ENCODE data around the gene PLA2G2A.
"Not testable (repeated sequence)": the region's sequence is repeated elsewhere in the genome, so short reads cannot be mapped to it uniquely, and the experiment has no call there.

The PLA2G2A gene, protein sequence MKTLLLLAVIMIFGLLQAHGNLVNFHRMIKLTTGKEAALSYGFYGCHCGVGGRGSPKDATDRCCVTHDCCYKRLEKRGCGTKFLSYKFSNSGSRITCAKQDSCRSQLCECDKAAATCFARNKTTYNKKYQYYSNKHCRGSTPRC

DNA sequence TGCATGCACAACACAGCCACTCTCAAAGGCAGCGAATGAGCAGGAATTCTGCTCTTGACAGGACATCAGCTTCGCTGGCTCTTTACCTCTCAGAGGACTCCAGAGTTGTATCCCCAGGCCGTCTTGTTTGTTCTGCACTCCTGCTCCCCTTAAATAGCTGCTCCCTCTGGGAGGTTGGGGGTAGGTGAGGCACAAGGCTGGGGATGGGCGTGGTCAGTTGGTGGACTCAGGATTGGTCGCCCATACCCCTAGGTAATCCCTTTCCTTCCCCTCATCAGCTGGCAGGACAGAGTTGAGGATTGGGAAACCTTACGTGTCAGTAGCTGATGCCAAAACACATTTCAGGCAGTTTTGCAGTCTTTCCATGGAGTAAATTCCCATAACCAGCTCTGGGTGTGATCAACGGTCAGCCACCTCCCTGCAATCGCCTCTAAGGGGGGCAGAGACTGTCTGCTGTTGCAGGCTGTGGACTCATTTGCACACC, at the start of gene PLA2G2A:
Gene PLA2G2A (minus strand): TSS at position 125 of the 484 bp plus-strand sequence. CDS start 845 bp downstream, outside the sequence.
- DNase-seq: no peak

DNA sequence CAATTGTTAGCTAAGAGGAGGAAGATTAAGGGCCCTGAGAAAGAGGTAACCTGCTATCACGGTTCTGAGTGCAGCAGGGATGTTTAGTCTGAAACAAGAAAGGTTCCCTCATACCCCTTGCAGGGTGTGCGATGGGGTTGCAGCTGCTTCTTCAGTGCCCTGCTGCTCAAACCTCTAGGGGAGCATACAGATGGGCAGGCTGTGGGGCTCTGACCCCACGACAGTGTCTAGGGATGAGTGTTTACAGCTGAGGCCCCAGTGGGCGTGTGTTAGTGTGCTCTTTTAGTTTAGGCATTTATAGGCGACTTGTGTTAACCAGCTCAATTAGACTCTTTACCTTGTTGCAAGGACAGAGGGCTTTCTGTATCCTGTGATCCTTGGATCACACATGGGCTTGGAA, 49.3 kb upstream of the PLA2G2A start:
- DNase-seq: no peak

- no peak for DNase-seq
Measured at GRCh38 chr1:20028125-20028524, 48.7 kb upstream of the PLA2G2A start.

DNA sequence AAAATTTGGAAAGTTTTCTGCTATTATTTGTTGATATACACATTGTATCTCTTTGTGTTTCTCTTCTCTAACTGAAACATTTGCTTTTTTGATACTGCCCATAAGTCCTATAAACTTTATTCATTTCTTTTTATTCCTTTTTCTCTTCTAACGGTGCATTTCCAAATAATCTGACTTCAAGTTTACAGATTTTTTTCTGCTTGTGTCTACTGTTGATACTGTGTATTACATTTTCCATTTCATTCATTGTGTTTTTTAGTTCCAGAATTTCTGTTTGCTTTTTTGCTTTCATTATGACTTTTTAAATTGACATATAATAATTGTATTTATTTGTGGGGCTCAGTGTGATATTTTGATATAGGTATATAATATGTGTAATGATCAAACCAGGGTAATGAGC, 38.3 kb upstream of the PLA2G2A start:
- no peak for DNase-seq

GRCh38 chr1:20014153-20014552, 34.7 kb upstream of the PLA2G2A start:
- no peak for DNase-seq

DNA sequence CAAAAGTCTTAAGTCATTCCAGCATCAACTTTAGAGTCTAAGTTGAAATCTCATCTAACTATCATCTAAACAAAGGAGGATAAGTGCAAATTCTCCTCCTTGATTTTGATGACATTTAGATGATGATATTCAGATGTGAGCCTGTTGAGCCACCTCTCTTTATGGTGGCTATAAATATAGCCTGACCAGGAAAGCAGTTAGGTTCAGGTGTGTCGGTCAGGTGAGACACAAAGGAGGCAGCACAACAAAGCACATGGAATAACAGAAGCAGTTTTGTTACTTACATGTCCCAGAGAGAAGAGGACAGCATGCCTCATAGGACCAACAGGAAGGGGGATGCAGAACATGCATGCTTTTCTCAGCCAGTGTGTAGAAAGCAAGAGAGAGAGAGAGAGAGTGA, 30.6 kb upstream of the PLA2G2A start:
- DNase-seq: no peak

DNA sequence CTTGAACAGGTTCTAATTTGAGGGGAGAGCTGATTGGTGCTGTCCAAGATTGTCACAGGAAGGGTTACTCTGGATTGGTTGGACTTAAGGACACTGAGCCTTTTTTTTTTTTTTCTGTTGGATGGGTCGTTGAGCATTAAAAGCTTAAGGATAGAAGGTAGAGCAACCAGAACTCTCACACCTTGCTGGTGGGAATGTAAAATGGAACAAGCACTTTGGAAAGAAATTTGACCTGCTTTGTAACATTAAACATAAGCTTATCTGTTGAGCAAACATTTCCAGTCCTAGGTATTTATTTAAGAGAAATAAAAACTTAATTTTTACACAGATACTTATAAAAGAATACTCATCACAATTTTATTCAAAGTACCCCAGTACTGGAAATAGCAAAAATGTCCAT, 29.8 kb upstream of the PLA2G2A start:
- no peak for DNase-seq

- peak; percentile 91 for DNase-seq
Measured at GRCh38 chr1:20008391-20008841, 29.0 kb upstream of the PLA2G2A start.

- not testable (repeated sequence) for DNase-seq
Measured at GRCh38 chr1:19998823-19999222, 19.4 kb upstream of the PLA2G2A start.

GRCh38 chr1:19990689-19991088, 11.3 kb upstream of the PLA2G2A start:
- no peak for DNase-seq

- DNase-seq: not testable (repeated sequence)
Measured at GRCh38 chr1:19990182-19990582, 10.8 kb upstream of the PLA2G2A start.

DNA sequence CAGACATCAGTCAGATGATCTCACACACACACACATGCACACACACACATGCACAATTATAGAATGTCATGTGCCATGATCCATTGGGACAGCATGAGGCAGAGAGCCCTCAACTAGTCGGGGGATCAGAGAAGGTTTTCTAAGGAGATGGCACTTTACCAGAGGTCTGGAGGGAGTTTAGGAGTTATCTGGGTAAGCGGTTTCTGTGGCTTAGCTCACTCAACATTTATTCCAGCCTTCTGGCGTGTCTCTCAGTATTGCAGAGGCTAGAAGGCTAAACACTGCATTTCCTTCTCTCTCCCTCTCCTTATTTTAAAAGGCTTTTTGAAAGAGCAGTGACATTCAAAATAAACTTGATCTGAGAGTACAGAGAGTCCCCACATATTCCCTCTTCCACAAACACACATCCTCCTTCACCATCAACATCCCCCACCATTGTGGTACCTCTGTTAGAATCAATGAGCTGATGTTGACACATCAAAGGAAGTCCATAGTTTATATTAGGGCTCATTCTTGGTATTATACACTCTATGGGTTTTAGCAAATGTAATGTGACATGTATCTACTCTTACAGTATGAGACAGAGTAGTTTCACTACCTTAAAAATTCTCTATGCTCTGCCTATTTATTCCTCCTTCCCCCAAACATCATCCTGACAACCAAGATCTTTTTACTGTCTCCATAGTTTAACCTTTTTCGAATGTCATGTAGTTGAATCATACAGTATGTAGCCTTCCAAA, 9.0 kb upstream of the PLA2G2A start:
- DNase-seq: no peak

GRCh38 chr1:19987719-19988118, 8.3 kb upstream of the PLA2G2A start:
- DNase-seq: no peak

- not testable (repeated sequence) for DNase-seq
Measured at GRCh38 chr1:19984409-19985016, 5.1 kb upstream of the PLA2G2A start.

- DNase-seq: peak; percentile 1
Measured at GRCh38 chr1:19981507-19982312, 2.3 kb upstream of the PLA2G2A start.

DNA sequence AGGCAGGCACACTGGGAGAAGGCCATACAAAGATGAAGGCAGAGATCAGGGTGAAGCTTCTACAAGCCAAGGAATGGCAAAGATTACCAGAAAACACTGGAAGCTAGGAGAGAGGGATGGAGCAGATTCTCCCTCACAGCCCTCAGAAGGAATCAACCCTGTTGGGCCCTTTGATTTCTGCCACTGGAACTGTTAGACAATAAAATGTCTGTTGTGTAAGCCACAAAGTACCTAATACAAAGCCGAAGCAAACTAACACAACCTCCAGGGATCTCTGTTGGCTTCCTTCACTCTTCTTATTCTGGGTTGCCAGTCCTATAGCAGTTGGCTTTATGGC, 1.7 kb upstream of the PLA2G2A start:
- DNase-seq: no peak

- no peak for DNase-seq
Measured at GRCh38 chr1:19980314-19980713, 896 bp upstream of the PLA2G2A start.

- DNase-seq: no peak
Measured at GRCh38 chr1:19978143-19978542, 1.3 kb downstream of the PLA2G2A start.

- DNase-seq: no peak
Measured at GRCh38 chr1:19976317-19977003, 3.0 kb downstream of the PLA2G2A start.

- no peak for DNase-seq
Measured at GRCh38 chr1:19975423-19976193, 3.8 kb downstream of the PLA2G2A start.

GRCh38 chr1:19974822-19975416, 4.5 kb downstream of the PLA2G2A start:
- peak; percentile 58 for DNase-seq

All from hematopoietic multipotent progenitor cell treated with erythropoietin and hydrocortisone succinate and interleukin-3 and kit ligand, for 8 days (in vitro differentiated cells).